ENCODE measurements around the gene KARS1. TPM values are rescaled to one million over a fixed set of nuclear protein-coding genes. Genes with fewer than 3 reads are reported as not detected.

KARS1 gene
- total RNA-seq, 6 experiments from 2014 or later = 135 to 158 (median 152) TPM

GRCh38 chr16:75676909-75677308 lies 29.4 kb upstream of the KARS1 start, which contains the start of gene CPHXL2:
Gene CPHXL2 (minus strand): TSS chr16:75677009. CDS start chr16:75676999, 10 bp downstream.
- Mint-ChIP-seq H3K36me3 (ENCODE audit: low read depth) (no peaks in the 10 kb centered on the region), H3K4me3 (no peak within 1 kb of the TSS), H3K27me3 (ENCODE audit: insufficient read depth) (no peaks in the 10 kb centered on the region; the same call in 1 of the 2 replicates), H3K27ac (no peak within 1 kb of the TSS), H3K4me1 (ENCODE audit: low read depth) (peaks cover 8% of the 10 kb centered on the region; the same call in 1 of the 2 replicates), H3K9me3 (no peaks in the 10 kb centered on the region)
- DNase-seq = no peak
- TF ChIP-seq CTCF (IDR thresholded peaks at IDR 0.05) = no peak

- H3K9me3 Mint-ChIP-seq = no peaks in the 10 kb centered on the region
- no peak for DNase-seq
- H3K27me3 Mint-ChIP-seq (ENCODE audit: insufficient read depth) = no peaks in the 10 kb centered on the region
- no peaks in the 10 kb centered on the region for H3K36me3 Mint-ChIP-seq (ENCODE audit: low read depth)
- H3K4me3 Mint-ChIP-seq = no peak overlapping the region
- no peak overlapping the region for H3K27ac Mint-ChIP-seq
- H3K4me1 Mint-ChIP-seq (ENCODE audit: low read depth) = no peaks in the 10 kb centered on the region
- TF ChIP-seq CTCF (IDR thresholded peaks at IDR 0.05) = no peak
Observed at GRCh38 chr16:75667503-75667902, 20.0 kb upstream of the KARS1 start.

- H3K4me3 Mint-ChIP-seq = no peak overlapping the region
- no peaks in the 10 kb centered on the region for H3K9me3 Mint-ChIP-seq
- TF ChIP-seq CTCF (IDR thresholded peaks at IDR 0.05) = no peak
- DNase-seq = no peak
- H3K36me3 Mint-ChIP-seq (ENCODE audit: low read depth) = peaks cover 15% of the 10 kb centered on the region
- H3K27me3 Mint-ChIP-seq (ENCODE audit: insufficient read depth) = no peaks in the 10 kb centered on the region
- H3K4me1 Mint-ChIP-seq (ENCODE audit: low read depth) = no peaks in the 10 kb centered on the region
- no peak overlapping the region for H3K27ac Mint-ChIP-seq
Observed at GRCh38 chr16:75660726-75661302, 13.3 kb upstream of the KARS1 start.

GRCh38 chr16:75660321-75660720 lies 12.9 kb upstream of the KARS1 start:
- no peak for TF ChIP-seq CTCF (IDR thresholded peaks at IDR 0.05)
- H3K4me3 Mint-ChIP-seq = no peak overlapping the region
- peaks cover 17% of the 10 kb centered on the region for H3K36me3 Mint-ChIP-seq (ENCODE audit: low read depth)
- no peak overlapping the region for H3K27ac Mint-ChIP-seq
- no peaks in the 10 kb centered on the region for H3K27me3 Mint-ChIP-seq (ENCODE audit: insufficient read depth)
- no peak for DNase-seq
- no peaks in the 10 kb centered on the region for H3K4me1 Mint-ChIP-seq (ENCODE audit: low read depth)
- H3K9me3 Mint-ChIP-seq = no peaks in the 10 kb centered on the region

- no peak for DNase-seq
- Mint-ChIP-seq H3K4me1 (ENCODE audit: low read depth) (peaks cover 14% of the 10 kb centered on the region), H3K27me3 (ENCODE audit: insufficient read depth) (no peaks in the 10 kb centered on the region), H3K9me3 (no peaks in the 10 kb centered on the region), H3K36me3 (ENCODE audit: low read depth) (peaks cover 23% of the 10 kb centered on the region), H3K27ac (no peak overlapping the region), H3K4me3 (no peak overlapping the region)
- no peak for TF ChIP-seq CTCF (IDR thresholded peaks at IDR 0.05)
Observed at GRCh38 chr16:75658175-75658574, 10.7 kb upstream of the KARS1 start.
